Measurements from ENCODE around the gene GNB1L. TPM values are rescaled to one million over a fixed set of nuclear protein-coding genes. Genes with fewer than 3 reads are reported as not detected.

The GNB1L gene
- total RNA-seq, 1 donor from 2014 or later = 9.9 TPM

DNA sequence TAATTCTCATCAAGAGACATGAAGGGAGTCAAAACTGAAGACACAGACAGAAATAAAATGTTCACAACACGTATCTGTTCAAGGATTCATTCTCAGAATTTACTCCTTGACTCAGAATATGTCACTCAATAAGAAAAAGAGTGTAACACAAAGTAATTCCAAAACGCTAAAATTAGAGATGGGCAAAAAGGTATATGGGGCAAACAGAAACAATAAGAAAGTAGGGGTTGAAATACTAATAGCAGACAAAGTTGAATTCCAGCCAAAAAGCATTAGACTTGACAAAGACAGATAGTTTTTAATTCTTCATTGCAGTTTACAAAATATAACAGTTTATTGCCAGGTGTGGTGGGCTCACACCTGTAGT lies 26.7 kb downstream of the GNB1L start:
- Mint-ChIP-seq H3K9me3 (peaks cover 5% of the 10 kb centered on the region), H3K4me1 (peaks cover 31% of the 10 kb centered on the region), H3K36me3 (peaks cover 6% of the 10 kb centered on the region), H3K4me3 (no peak overlapping the region), H3K27me3 (ENCODE audit: low read depth) (no peaks in the 10 kb centered on the region), H3K27ac (no peak overlapping the region)
- DNase-seq (ENCODE audit: low spot score in 2 of 2, unreplicated experiment in 2 of 2) = no peak
- TF ChIP-seq, protein P1, sequence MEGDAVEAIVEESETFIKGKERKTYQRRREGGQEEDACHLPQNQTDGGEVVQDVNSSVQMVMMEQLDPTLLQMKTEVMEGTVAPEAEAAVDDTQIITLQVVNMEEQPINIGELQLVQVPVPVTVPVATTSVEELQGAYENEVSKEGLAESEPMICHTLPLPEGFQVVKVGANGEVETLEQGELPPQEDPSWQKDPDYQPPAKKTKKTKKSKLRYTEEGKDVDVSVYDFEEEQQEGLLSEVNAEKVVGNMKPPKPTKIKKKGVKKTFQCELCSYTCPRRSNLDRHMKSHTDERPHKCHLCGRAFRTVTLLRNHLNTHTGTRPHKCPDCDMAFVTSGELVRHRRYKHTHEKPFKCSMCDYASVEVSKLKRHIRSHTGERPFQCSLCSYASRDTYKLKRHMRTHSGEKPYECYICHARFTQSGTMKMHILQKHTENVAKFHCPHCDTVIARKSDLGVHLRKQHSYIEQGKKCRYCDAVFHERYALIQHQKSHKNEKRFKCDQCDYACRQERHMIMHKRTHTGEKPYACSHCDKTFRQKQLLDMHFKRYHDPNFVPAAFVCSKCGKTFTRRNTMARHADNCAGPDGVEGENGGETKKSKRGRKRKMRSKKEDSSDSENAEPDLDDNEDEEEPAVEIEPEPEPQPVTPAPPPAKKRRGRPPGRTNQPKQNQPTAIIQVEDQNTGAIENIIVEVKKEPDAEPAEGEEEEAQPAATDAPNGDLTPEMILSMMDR (IDR thresholded peaks at IDR 0.05; ENCODE audit: unreplicated experiment) = no peak

DNA sequence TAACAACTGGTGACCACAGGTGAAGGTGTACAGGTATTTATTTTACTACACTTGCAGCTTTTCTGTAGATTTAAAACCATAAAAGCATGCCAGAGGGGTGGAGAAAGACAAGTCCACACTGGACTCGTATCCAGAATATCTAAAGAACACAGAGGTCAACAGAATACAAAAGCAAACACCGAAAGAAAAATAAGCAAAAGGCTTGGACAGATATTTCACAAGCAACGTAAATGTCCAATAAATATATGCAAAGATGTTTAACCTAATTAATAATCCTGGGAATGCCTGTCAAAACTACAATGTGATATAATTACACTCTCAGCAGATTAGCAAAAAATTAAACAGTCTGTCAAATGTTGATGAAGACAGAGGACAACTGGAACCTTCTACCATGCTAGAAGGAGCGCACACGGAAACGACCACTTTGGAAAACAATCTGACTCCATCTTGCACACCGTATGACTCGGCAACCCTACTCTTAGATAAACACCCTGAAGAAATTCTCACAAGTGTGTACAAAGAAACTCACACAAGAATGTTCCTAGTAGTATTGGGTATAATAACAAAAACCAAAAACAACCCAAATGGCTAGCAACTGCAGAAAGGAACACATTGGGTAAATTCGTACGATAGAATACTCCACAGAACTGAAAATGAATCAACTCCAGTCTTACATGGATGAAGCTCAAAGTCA lies 27.2 kb downstream of the GNB1L start:
- Mint-ChIP-seq H3K9me3 (peaks cover 5% of the 10 kb centered on the region), H3K4me3 (no peak overlapping the region), H3K27me3 (ENCODE audit: low read depth) (no peaks in the 10 kb centered on the region), H3K36me3 (peaks cover 6% of the 10 kb centered on the region), H3K4me1 (peaks cover 32% of the 10 kb centered on the region), H3K27ac (no peak overlapping the region)
- DNase-seq (ENCODE audit: low spot score in 2 of 2, unreplicated experiment in 2 of 2) = no peak
- TF ChIP-seq, protein P1 (IDR thresholded peaks at IDR 0.05; ENCODE audit: unreplicated experiment) = no peak

DNA sequence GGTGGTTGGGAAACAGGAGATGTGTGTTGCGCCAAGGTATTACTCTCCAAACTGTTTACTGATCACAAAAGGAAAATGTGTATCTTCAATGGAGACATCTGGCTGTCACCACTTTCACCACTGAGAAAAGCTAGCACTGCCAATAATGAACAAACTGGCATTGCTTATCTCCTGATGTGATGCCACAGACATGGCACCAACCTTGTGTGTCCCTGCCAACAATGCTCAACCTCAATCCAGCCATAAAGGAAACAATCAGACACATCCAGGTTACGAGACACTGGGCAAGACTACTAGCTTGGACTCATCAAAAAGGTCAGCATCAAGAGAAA lies 28.1 kb downstream of the GNB1L start:
- Mint-ChIP-seq H3K36me3 (peaks cover 6% of the 10 kb centered on the region), H3K4me3 (no peak overlapping the region), H3K27me3 (ENCODE audit: low read depth) (no peaks in the 10 kb centered on the region), H3K4me1 (peaks cover 32% of the 10 kb centered on the region), H3K9me3 (peaks cover 5% of the 10 kb centered on the region), H3K27ac (no peak overlapping the region)
- DNase-seq (ENCODE audit: low spot score in 2 of 2, unreplicated experiment in 2 of 2) = peak in 1 of 2 experiments; percentile 11
- TF ChIP-seq, protein P1 (IDR thresholded peaks at IDR 0.05; ENCODE audit: unreplicated experiment) = no peak

DNA sequence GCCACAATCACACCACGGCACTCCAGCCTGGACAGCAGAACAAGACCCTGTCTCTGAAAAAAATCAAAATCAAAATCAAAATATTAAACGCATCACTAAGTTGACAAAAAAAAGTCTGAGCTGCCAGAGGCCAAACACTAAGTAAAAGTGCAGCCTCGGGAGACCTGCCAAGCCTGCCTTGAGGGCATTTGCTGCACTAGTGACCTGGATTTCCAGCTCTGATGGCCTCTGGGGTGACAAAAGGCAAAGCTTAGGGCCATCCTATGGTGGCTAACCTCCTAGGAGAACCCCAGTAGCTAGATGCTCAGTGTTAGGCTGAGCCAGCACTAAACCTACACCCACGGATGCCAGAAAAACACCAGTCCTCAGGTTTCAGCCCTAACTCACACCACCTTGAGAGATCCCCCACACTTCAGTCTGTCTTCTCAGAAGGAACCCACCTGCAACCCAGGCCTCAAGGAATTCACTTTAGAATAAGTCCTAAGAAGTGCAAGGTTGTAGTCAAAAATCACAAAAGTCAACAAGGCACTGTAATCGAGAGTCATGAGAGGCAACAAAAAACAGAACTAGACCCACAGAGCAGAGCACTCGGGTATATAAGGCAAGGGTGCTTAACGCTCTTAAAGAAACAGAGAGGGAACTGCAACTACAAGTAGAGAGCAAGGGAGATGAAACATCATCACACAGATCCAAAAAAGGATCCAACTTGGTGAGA lies 28.6 kb downstream of the GNB1L start:
- Mint-ChIP-seq H3K9me3 (peaks cover 5% of the 10 kb centered on the region), H3K4me1 (peaks cover 32% of the 10 kb centered on the region), H3K36me3 (peaks cover 6% of the 10 kb centered on the region), H3K27ac (no peak overlapping the region), H3K27me3 (ENCODE audit: low read depth) (no peaks in the 10 kb centered on the region), H3K4me3 (no peak overlapping the region)
- TF ChIP-seq, protein P1 (IDR thresholded peaks at IDR 0.05; ENCODE audit: unreplicated experiment) = no peak
- DNase-seq (ENCODE audit: low spot score in 2 of 2, unreplicated experiment in 2 of 2) = peak in 1 of 2 experiments; percentile 20

DNA sequence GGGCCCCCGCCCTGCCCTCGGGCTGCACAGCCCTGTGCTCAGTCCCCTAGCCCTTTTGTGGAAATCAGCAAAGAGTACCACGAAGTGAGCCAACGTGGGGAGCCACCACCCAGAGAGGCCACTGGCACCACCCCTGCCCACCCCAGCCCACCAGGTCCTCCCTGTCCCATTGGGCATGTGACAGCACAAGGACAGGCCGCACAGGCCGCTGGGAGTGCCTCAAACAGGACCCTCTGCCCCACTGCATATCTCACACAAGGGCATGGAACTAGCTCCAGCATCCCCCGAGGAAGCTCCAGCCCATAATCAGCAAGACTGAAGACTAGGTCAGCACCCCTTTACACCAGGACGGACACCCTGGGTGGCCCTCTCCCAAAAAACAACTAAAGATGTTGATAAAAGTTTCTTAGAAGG lies 29.7 kb downstream of the GNB1L start:
- Mint-ChIP-seq H3K36me3 (peaks cover 4% of the 10 kb centered on the region), H3K9me3 (peaks cover 5% of the 10 kb centered on the region), H3K4me3 (no peak overlapping the region), H3K27ac (no peak overlapping the region), H3K27me3 (ENCODE audit: low read depth) (no peaks in the 10 kb centered on the region), H3K4me1 (peaks cover 32% of the 10 kb centered on the region)
- TF ChIP-seq, protein P1 (IDR thresholded peaks at IDR 0.05; ENCODE audit: unreplicated experiment) = no peak
- no peak for DNase-seq (ENCODE audit: low spot score in 2 of 2, unreplicated experiment in 2 of 2)

All from mesothelial cell of epicardium (in vitro differentiated cells).